ENCODE results near the gene BAX. TPM values are rescaled to one million over a fixed set of nuclear protein-coding genes. Genes with fewer than 3 reads are reported as not detected.
A peak's percentile ranks its signal among the peaks of the same experiment; 100 is the strongest.

BAX gene
- total and polyA plus RNA-seq, 2 of the 13 experiments (the other 11 are each of a cell fraction or from before 2014, with no cell fraction given): 139 to 176 TPM

GRCh38 chr19:48993175-48994034, 38.7 kb downstream of the BAX start, which contains the start of the genes GYS1 and RUVBL2 (continued):
- TF ChIP-seq DNMT3B (CRISPR knock-in tag; conservative IDR thresholded peaks at IDR 0.05) (peak; percentile 58; the same call in 1 of the 2 replicates), MXI1 (IDR thresholded peaks at IDR 0.05; ENCODE audit: borderline replicate concordance, low read depth, low read length) (peak; percentile 73; the same call in 1 of the 3 replicates), ZFP37 (CRISPR knock-in tag; IDR thresholded peaks at IDR 0.05; ENCODE audit: borderline replicate concordance) (no peak), ZNF607 (CRISPR knock-in tag; IDR thresholded peaks at IDR 0.05; ENCODE audit: borderline replicate concordance) (peak; percentile 59), ZNF646 (CRISPR knock-in tag; IDR thresholded peaks at IDR 0.05) (no peak), SRSF4 (IDR thresholded peaks at IDR 0.05; ENCODE audit: low read depth, low read length, poor library complexity, severe bottlenecking) (no peak), RAD21 (CRISPR knock-in tag; IDR thresholded peaks at IDR 0.05) (peak; percentile 50; the same call in 1 of the 2 replicates), HOXA9 (CRISPR knock-in tag; IDR thresholded peaks at IDR 0.05; ENCODE audit: borderline replicate concordance) (no peak)
- TF ChIP-seq, protein P1, sequence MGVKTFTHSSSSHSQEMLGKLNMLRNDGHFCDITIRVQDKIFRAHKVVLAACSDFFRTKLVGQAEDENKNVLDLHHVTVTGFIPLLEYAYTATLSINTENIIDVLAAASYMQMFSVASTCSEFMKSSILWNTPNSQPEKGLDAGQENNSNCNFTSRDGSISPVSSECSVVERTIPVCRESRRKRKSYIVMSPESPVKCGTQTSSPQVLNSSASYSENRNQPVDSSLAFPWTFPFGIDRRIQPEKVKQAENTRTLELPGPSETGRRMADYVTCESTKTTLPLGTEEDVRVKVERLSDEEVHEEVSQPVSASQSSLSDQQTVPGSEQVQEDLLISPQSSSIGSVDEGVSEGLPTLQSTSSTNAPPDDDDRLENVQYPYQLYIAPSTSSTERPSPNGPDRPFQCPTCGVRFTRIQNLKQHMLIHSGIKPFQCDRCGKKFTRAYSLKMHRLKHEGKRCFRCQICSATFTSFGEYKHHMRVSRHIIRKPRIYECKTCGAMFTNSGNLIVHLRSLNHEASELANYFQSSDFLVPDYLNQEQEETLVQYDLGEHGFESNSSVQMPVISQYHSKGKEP (CRISPR knock-in tag; IDR thresholded peaks at IDR 0.05): 0 out of 2 replicates have a peak, but pooled peaks have one; percentile 38
- TF ChIP-seq, protein P2, sequence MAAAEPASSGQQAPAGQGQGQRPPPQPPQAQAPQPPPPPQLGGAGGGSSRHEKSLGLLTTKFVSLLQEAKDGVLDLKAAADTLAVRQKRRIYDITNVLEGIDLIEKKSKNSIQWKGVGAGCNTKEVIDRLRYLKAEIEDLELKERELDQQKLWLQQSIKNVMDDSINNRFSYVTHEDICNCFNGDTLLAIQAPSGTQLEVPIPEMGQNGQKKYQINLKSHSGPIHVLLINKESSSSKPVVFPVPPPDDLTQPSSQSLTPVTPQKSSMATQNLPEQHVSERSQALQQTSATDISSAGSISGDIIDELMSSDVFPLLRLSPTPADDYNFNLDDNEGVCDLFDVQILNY (CRISPR knock-in tag; conservative IDR thresholded peaks at IDR 0.05): peak; percentile 39; the same call in 1 of the 2 replicates
- TF ChIP-seq, protein P3, sequence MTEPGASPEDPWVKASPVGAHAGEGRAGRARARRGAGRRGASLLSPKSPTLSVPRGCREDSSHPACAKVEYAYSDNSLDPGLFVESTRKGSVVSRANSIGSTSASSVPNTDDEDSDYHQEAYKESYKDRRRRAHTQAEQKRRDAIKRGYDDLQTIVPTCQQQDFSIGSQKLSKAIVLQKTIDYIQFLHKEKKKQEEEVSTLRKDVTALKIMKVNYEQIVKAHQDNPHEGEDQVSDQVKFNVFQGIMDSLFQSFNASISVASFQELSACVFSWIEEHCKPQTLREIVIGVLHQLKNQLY (CRISPR knock-in tag; IDR thresholded peaks at IDR 0.05): peak; percentile 60; the same call in 1 of the 2 replicates
